SH-SY5Y (cell line): ENCODE data around the gene TBCE.

Experiments used
- GATA2 ChIP-seq: IDR thresholded peaks from 2 replicates; pipeline ENCODE4 v1.6.1; 2011; ENCODE audit warnings: mild to moderate bottlenecking, low read depth, low read length
- GATA3 ChIP-seq: IDR thresholded peaks from 2 replicates; pipeline ENCODE4 v1.6.1; 2011; ENCODE audit warnings: low read depth, mild to moderate bottlenecking, low read length, moderate library complexity

GRCh38 chr1:235320521-235321179, 46.6 kb upstream of the TBCE start:
- TF ChIP-seq GATA3 (no peak), GATA2 (no peak)
